ENCODE measurements around the gene SGMS1. TPM values are rescaled to one million over a fixed set of nuclear protein-coding genes. Genes with fewer than 3 reads are reported as not detected.

SGMS1 gene
- total RNA-seq, 1 experiment from 2014 or later: 20.4 TPM

DNA sequence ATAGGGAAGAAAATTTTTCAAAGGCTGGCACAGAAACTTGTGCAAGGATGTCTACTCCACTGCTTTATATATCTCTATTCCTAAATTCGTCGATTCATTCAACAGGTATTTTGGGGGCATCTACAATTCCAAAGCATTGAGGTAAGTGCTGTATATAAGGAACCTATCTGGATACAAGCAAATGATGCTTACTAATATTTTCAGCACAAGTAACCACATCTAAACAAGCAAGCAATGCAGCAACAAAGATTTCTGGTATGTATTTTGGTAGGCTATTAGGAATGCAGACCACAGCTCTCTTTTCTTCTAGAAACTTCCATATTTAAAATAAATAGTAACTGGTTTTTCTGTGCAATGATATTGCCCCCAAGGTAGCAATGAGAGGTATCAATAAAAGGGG lies 183.9 kb downstream of the SGMS1 start:
- Histone ChIP-seq H4K5ac (ENCODE audit: insufficient read length, low read depth, low read length) (no peak overlapping the region), H2BK15ac (ENCODE audit: low read depth, low read length) (no peak overlapping the region), H3K9me3 (ENCODE audit: control insufficient read depth, low read depth, low read length) (no peaks in the 10 kb centered on the region), H4K8ac (replicated peaks; ENCODE audit: insufficient read length, low read depth, low read length) (no peak overlapping the region), H3K4me2 (ENCODE audit: insufficient read depth, insufficient read length, low read length) (no peak overlapping the region), H3T11ph (ENCODE audit: low read length) (no peak overlapping the region), H3K56ac (ENCODE audit: insufficient read length, low read depth, low read length) (no peak overlapping the region), H3K79me2 (ENCODE audit: insufficient read depth, low read length) (no peaks in the 10 kb centered on the region), H4K20me1 (ENCODE audit: control insufficient read depth, insufficient read depth, insufficient read length) (no peaks in the 10 kb centered on the region), H3K9ac (ENCODE audit: extremely low read depth, insufficient read length, low read length) (no peak overlapping the region), H3K23ac (ENCODE audit: insufficient read length, low read depth, low read length) (no peak overlapping the region), H3K14ac (ENCODE audit: insufficient read depth, low read length) (no peak overlapping the region), H3K18ac (ENCODE audit: insufficient read length, low read depth, low read length) (no peak overlapping the region), H3K27me3 (ENCODE audit: insufficient read depth, low read length) (no peaks in the 10 kb centered on the region), H3K79me1 (ENCODE audit: insufficient read depth, low read depth, low read length, poor library complexity, severe bottlenecking) (no peaks in the 10 kb centered on the region), H2AFZ (ENCODE audit: low read length) (no peak overlapping the region), H2BK120ac (ENCODE audit: low read depth, low read length, poor library complexity, severe bottlenecking) (no peak overlapping the region), H3K4ac (ENCODE audit: low read depth, low read length) (no peak overlapping the region), H2BK12ac (ENCODE audit: insufficient read length, low read depth, low read length) (no peak overlapping the region), H3K23me2 (ENCODE audit: insufficient read length, low read depth, low read length, poor library complexity, severe bottlenecking) (no peaks in the 10 kb centered on the region), H2BK20ac (ENCODE audit: low read depth, low read length, poor library complexity, severe bottlenecking) (no peak overlapping the region), H3K4me1 (ENCODE audit: insufficient read depth, low read length) (no peaks in the 10 kb centered on the region), H2BK5ac (ENCODE audit: insufficient read length, low read length) (no peak overlapping the region), H4K91ac (ENCODE audit: insufficient read length, low read depth, low read length) (no peak overlapping the region), H2AK5ac (ENCODE audit: insufficient read length, low read length) (no peak overlapping the region), H3K27ac (ENCODE audit: insufficient read length, low read depth, low read length) (no peak overlapping the region)
- H3K9me3 Mint-ChIP-seq: peaks cover 0 to 7% of the 10 kb centered on the region in 2 experiments; a peak in 3 of 5 replicates
- no CpG with 5 or more reads among the region's 2 CpGs for WGBS (ENCODE audit: extremely low coverage, insufficient read length, low lambda C conversion rate)
- peaks cover 23 to 42% of the 10 kb centered on the region in 2 experiments for H3K4me1 Mint-ChIP-seq
- H3K27me3 Mint-ChIP-seq (ENCODE audit: low read depth): no peaks in the 10 kb centered on the region
- H3K4me3 Mint-ChIP-seq: no peak overlapping the region
- H3K36me3 Mint-ChIP-seq (ENCODE audit: insufficient read depth in 1 of 3, low read depth in 3 of 3): peaks cover 5 to 10% (median 5%) of the 10 kb centered on the region in 3 experiments; a peak in 6 of 7 replicates
- no peak overlapping the region for H3K27ac Mint-ChIP-seq
- TF ChIP-seq, protein P1, sequence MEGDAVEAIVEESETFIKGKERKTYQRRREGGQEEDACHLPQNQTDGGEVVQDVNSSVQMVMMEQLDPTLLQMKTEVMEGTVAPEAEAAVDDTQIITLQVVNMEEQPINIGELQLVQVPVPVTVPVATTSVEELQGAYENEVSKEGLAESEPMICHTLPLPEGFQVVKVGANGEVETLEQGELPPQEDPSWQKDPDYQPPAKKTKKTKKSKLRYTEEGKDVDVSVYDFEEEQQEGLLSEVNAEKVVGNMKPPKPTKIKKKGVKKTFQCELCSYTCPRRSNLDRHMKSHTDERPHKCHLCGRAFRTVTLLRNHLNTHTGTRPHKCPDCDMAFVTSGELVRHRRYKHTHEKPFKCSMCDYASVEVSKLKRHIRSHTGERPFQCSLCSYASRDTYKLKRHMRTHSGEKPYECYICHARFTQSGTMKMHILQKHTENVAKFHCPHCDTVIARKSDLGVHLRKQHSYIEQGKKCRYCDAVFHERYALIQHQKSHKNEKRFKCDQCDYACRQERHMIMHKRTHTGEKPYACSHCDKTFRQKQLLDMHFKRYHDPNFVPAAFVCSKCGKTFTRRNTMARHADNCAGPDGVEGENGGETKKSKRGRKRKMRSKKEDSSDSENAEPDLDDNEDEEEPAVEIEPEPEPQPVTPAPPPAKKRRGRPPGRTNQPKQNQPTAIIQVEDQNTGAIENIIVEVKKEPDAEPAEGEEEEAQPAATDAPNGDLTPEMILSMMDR (conservative IDR thresholded peaks at IDR 0.05): no peak
- no peak for DNase-seq
